CD4-positive, alpha-beta T cell treated with Interleukin-4 for 4 hours (primary cell): ENCODE measurements around the gene NINJ2.
A peak's percentile ranks its signal among the peaks of the same experiment; 100 is the strongest.
"Not testable (repeated sequence)": the region's sequence is repeated elsewhere in the genome, so short reads cannot be mapped to it uniquely, and the experiment has no call there.

Experiments
- DNase-seq: peaks from one replicate; pipeline ENCODE4 v3.0.0-alpha.2; 2020

NINJ2 gene, protein sequence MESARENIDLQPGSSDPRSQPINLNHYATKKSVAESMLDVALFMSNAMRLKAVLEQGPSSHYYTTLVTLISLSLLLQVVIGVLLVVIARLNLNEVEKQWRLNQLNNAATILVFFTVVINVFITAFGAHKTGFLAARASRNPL

GRCh38 chr12:663293-663871 lies at the start of gene NINJ2:
NINJ2 (minus strand) TSS chr12:663445; CDS start chr12:663360, 85 bp downstream.
- DNase-seq, result no peak

DNA sequence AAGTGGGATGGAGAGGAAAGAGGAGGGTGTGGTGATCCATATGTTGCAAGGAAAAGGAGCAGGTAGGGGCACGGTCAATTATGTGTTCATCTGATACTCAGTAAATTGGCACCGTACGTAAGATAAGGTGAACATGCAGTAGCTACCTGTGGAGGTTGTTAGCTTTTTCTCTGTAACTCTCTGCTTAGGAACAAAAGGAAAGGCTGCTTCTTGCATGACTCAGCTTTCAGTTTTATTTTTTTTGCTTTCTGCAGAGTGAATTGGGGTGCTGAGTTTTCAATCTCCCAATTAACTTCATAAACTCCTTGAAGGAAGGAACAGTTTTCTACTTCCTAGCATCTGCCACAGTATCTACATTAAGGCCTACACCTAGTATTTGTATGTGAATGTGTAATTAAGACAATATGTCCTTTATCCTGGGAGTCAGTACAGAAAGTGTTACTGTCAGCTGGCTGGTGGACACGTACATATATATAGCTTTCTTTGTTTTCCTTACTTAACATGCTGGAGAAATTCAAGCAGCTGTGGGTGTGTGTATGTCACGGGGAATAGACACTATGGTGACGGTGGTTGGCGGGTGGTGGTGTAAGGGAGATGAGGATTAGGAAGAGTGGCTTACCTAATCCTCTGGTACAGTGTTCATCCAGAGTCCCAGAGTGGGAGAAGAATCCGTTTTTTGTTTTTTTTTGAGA lies 49.1 kb upstream of the NINJ2 start:
- DNase-seq, result no peak

DNA sequence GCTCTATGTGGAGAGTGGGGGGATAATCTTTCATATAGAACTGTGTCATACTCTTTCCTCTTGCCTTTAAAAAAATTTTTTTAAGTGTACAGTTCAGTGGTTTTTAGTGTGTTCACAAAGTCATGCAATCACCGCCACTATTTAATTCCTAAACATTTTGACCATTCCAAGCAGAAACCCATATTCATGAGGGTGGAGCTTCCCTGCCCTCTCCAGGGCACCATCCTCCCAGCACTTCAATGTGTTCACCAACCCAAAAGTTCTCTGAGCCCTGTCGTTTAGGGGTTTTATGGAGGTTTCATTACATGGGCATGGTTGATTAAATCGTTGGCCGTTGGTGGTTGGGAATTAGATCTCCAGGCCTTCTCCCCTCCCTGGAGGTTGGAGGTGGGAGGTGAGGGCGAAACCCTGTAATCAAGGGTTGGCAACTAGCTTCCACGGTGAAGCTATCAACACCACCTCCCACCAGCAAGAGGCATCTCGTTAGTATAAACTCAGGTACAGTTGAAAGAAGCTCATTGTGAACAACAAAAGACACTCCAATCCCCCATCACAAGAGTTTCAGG lies 46.3 kb upstream of the NINJ2 start:
- no peak for DNase-seq

- not testable (repeated sequence) for DNase-seq
These were observed 44.8 kb upstream of the NINJ2 start for GRCh38 chr12:708084-708483.

DNA sequence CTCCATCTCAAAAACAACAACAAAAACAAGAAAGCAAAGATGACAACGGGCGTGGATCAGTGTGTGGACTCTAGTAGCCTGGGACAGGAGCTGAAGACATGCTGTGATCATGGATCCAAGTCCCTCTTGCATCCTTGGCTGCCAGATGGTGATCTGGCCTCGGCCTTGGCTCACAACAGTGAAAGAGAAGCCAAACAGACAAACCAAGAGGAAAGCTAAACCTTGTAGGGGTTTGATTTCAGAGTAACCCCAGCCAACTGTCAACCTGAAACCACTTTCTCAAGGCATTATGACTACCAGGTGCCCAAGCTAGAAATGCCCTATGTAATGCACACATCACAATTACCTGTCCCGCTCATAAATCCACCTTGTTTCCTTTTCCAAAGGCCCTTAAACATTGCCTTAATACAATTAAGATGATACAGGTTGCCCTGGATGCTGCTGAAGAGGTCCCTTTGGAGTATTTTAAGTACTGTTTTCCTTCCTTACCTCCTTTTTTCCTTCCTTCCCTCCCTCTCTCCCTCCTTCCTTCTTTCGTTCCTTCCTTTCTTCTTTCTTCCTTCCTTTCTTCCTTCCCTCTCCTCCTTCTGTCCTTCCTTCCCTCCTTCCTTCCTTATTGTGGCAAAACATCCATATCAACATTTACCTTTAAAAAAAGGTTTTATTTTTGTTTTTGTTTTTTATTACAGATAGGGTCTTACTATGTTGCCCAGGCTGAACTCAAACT lies 41.4 kb upstream of the NINJ2 start:
- DNase-seq, result no peak

DNA sequence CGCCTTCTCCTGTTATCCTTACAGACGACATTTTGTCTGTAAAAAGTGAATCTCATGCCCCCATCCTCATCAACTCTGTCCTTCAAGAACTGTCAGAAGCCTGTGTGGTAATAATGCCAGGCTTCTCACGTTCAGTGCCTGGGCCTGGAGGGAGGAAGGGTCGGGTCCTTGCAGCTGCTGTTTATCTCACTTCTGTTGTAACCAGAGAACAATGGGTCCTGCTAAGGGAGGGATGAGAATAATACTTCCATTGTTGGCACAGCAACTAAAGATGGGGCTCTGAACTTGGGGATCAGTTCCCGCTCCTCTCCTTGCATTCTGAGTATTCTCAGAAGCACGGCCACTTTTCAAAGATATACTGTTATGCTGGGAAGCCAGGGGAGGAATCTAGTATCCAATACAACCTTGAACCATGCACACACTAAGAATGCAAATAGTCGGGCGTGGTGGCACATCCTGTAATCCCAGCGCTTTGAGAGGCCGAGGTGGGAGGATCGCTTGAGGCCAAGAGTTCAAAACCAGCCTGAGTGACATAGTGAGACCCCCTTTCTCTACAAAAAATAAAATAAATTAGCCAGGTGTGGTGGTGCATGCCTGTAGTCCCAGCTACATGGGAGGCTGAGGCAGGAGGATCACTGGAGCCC lies 38.8 kb upstream of the NINJ2 start:
- no peak for DNase-seq

DNA sequence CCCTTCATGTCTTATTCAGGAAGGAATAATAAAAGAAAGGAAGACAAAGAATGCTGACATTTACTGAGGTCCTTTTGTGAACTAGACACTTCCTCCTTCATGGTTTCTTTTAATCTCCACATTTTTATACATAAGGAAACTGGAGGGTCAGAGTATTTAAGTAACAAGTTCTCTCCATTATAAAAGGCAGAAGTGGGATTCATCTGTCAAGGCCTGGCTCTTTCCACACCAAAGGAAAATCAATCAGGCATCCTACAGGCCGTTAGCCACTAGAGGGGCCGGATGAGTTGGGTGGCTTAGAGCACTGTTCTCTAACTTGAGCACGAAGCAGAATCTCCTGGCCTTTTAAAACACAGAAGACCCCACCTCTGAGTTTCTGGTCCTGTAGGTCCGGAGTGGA lies 36.8 kb upstream of the NINJ2 start:
- no peak for DNase-seq

GRCh38 chr12:698222-698621 lies 35.0 kb upstream of the NINJ2 start:
- not testable (repeated sequence) for DNase-seq

DNA sequence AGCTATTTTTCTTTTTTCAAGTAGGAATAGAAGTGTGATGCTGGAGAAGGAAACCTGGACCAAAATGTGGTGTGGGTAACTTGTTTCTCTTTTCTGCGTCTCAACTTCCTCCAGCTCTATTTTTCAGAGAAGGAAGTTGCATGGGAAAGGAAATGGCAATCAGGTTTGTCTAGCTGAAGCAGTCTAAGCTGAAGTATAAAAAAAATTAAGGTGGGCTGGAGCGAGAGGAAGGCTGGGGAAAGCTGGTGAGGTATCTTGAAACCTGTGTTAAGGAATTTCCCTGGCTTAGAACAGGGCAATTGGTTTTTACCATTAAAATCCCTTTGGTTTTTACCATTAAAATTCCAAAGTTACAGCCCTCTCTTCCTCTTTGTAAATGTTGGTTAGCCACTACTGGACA lies 34.2 kb upstream of the NINJ2 start:
- no peak for DNase-seq

GRCh38 chr12:694734-695503 lies 31.7 kb upstream of the NINJ2 start:
- no peak for DNase-seq

- DNase-seq, result no peak
These were observed 30.8 kb upstream of the NINJ2 start for GRCh38 chr12:693934-694533.

GRCh38 chr12:692274-692673 lies 29.0 kb upstream of the NINJ2 start:
- no peak for DNase-seq

- DNase-seq, result no peak
These were observed 27.2 kb upstream of the NINJ2 start for GRCh38 chr12:690466-690865.

DNA sequence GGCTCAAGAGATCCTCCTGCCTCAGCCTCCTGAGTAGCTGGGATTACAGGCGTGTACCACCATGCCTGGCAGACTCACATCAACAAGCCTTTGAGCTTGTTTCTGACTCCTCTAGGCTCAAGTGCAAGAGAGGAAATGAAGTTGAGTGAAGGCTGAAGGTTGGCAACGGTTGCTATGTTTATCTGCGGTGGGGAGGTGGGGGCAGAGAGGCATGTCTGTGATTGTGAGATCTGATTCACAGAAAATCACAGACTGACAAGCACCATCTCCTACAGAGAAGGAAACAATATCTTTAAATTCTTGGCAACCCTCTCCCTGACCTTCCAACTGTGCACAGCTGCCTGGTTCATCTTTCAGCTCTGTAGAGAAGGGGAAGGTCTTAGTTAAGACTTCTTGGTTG lies 22.1 kb upstream of the NINJ2 start:
- DNase-seq, result peak; percentile 95

DNA sequence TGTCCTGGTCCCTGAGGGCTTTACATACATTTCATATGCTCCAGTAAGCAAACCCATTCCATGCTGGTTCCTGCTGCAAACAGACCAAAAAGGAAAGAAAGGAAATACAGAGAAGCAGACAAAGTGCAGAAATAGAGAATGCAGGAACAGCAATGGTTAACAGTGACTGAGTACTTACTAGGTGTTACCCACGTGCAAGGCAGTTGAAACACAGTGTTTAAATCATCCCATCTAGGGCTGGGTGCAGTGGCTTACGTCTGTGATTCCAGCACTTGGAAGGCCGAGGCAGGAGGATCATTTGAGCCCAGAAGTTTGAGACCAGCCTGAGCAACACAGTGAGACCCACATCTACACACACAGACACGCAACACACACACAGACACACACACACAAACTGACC lies 21.2 kb upstream of the NINJ2 start:
- DNase-seq, result peak; percentile 39

DNA sequence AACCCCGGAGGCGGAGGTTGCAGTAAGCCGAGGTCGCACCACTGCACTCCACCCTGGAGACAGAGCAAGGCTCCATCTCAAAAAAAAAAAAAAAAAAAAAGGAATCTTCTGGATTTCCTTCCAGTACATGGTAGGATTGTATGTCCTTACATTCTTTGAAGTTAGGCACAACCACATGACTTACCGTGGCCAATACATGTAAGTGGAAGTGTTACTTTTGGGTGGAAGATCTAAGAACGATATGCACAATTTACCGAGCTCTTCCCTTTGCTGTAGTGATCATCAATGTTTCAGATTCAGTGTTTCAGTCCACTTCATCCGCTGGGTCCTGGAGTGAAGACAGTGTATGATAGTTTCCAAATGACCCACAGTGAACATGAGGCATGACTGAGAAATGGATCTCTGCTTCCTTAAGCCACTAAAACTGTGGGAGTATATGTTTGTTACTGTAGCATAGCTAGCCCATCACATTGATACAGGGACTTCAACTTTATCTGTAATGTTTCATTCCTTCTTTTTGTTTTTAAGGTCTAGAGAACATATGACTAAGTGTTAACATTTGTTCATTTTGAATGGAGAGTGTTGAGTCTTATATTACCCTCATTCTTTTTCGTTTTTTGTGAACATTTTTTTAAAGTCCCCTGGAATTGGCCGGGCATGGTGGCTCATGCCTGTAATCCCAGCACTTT lies 18.5 kb upstream of the NINJ2 start:
- no peak for DNase-seq

GRCh38 chr12:678747-679712 lies 15.8 kb upstream of the NINJ2 start:
- no peak for DNase-seq

DNA sequence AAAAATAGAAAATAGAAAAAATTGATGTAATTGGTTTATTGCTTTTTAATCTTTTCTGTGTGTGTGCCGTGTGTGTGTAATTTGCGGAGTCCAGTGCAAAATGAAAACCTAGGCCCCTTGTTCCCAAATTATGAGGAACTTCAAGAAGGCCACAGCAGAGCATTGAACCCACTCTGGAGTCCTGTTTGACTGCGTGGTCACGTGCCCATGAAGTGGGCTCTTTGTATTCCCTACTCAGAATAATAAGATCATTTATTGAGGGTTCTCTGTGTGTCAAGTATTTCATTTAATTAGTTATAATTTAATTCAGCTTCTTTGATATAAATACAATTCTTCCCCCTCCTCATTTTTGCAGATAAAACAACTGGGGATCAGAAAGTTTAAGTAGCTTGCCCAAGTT lies 12.3 kb upstream of the NINJ2 start:
- DNase-seq, result no peak

DNA sequence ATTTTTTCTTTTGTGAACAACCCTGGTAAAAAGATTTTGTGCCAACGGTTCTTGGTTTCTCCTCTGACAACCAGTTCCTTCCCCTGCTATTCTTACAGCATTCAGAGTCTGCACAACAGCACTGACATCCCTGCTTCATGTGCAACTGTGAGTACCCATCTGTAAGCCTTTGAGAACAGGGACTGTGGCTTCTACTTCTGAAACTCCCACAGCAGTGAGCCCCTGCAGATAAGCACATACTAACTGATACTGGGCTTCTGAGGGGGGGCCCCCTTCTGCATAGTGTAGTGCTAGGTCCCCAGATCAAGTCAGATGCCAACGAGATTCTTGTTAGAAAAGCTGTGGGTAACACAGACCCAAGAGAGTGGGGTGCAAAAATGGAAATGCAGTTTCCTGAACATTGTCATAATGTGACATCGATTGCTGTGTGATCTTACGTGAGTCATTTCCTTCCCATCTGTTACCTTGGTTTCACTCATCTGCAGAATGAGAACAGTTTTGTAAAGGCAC lies 11.1 kb upstream of the NINJ2 start:
- peak; percentile 91 for DNase-seq

GRCh38 chr12:673849-674248 lies 10.6 kb upstream of the NINJ2 start:
- no peak for DNase-seq
